Loucy (cell line): ENCODE results near the gene OR13D1.

Source experiments
- CTCF ChIP-seq: fragments of 200-600 bp; sonication (generic); conservative IDR thresholded peaks from 2 replicates; pipeline ENCODE4 v1.5.1; 2014; ENCODE audit warnings: mild to moderate bottlenecking, antibody characterized with exemption, low read length
- EZH2phosphoT487 ChIP-seq: fragments of 200-600 bp; IDR thresholded peaks from 2 replicates; pipeline ENCODE4 v1.6.1; 2018; ENCODE audit warnings: antibody characterized with exemption, mild to moderate bottlenecking, moderate library complexity, borderline replicate concordance

GRCh38 chr9:104738452-104738851 lies 44.1 kb downstream of the OR13D1 start:
- TF ChIP-seq CTCF = no peak
- no peak for TF ChIP-seq EZH2phosphoT487
